IMR-90 (cell line): ENCODE data around the gene ZNF785. TPM values are rescaled to one million over a fixed set of nuclear protein-coding genes. Genes with fewer than 3 reads are reported as not detected.
A peak's percentile ranks its signal among the peaks of the same experiment; 100 is the strongest.

Experiments used
- ATAC-seq: fragments of 200-7000 bp; cut with Tn5 transposase; 2 replicates; pipeline ENCODE4 v1.9.1; 2020; ENCODE audit warnings: low read depth, mild to moderate bottlenecking, moderate library complexity
- BruUV-seq: library from RNA; stranded (reverse); fragments of 400-500 nt; replicated peaks from 2 replicates; lab custom pipeline; 2021; lab: Mats Ljungman, UMichigan
- CTCF ChIA-PET: fragments of 300-600 bp; formaldehyde crosslinking; extraction: SDS; loops from one replicate; lab custom pipeline; 2021; ENCODE audit warnings: antibody characterized with exemption; lab: Yijun Ruan, JAX
- POLR2A ChIA-PET: fragments of 300-600 bp; sonication (Branson Sonifier 250); formaldehyde crosslinking; loops from one replicate; lab custom pipeline; 2022; ENCODE audit warnings: antibody characterized with exemption; ENCODE audit not compliant: unreplicated experiment; lab: Charles Lee
- DNase-seq: peaks from one replicate; pipeline ENCODE4 v3.0.0; 2013
- H2AFZ ChIP-seq: replicated peaks from 2 replicates; pipeline ENCODE3; 2013; ENCODE audit warnings: low read length, mild to moderate bottlenecking; ENCODE audit not compliant: poor library complexity
- H2AK5ac ChIP-seq: 2 replicates; pipeline ENCODE4 v1.6.1; 2013; ENCODE audit warnings: low read depth, low read length, inconsistent platforms
- H2AK9ac ChIP-seq: replicated peaks from 2 replicates; pipeline ENCODE3; 2013; ENCODE audit warnings: mild to moderate bottlenecking, low read depth, low read length, moderate library complexity; ENCODE audit not compliant: poor library complexity
- H2BK120ac ChIP-seq: 2 replicates; pipeline ENCODE4 v1.6.1; 2013; ENCODE audit warnings: low read depth, low read length, inconsistent platforms
- H2BK15ac ChIP-seq: 3 replicates; pipeline ENCODE4 v1.6.1; 2013; ENCODE audit warnings: low read depth, low read length, inconsistent platforms
- H2BK20ac ChIP-seq: 2 replicates; pipeline ENCODE4 v1.6.1; 2013; ENCODE audit warnings: low read depth, mild to moderate bottlenecking, inconsistent platforms, low read length, moderate library complexity
- H2BK5ac ChIP-seq: 2 replicates; pipeline ENCODE4 v1.6.1; 2013; ENCODE audit warnings: mild to moderate bottlenecking, low read depth, low read length, inconsistent platforms; ENCODE audit not compliant: poor library complexity, severe bottlenecking
- H3K14ac ChIP-seq: replicated peaks from 2 replicates; pipeline ENCODE4 v1.6.1; 2013; ENCODE audit warnings: low read depth, low read length, inconsistent platforms
- H3K18ac ChIP-seq: 2 replicates; pipeline ENCODE4 v1.6.1; 2013; ENCODE audit warnings: low read depth, low read length, control low read depth
- H3K23ac ChIP-seq: 2 replicates; pipeline ENCODE4 v1.6.1; 2013; ENCODE audit warnings: low read depth, low read length, inconsistent platforms
- H3K27ac ChIP-seq: 2 replicates; pipeline ENCODE4 v1.5.1; 2013; ENCODE audit warnings: mild to moderate bottlenecking, control low read depth, low read length; ENCODE audit not compliant: insufficient read depth
- H3K27me3 ChIP-seq: 2 replicates; pipeline ENCODE4 v1.6.1; 2013; ENCODE audit warnings: low read length; ENCODE audit not compliant: control insufficient read depth, insufficient read depth
- H3K36me3 ChIP-seq: 2 replicates; pipeline ENCODE4 v1.6.1; 2013; ENCODE audit warnings: low read length, mixed read lengths; ENCODE audit not compliant: control insufficient read depth, insufficient read depth
- H3K4ac ChIP-seq: 2 replicates; pipeline ENCODE4 v1.6.1; 2013; ENCODE audit warnings: low read depth, low read length, inconsistent platforms
- H3K4me1 ChIP-seq: 2 replicates; pipeline ENCODE4 v1.6.1; 2013; ENCODE audit warnings: low read length, mixed read lengths; ENCODE audit not compliant: control insufficient read depth, insufficient read depth
- H3K4me2 ChIP-seq: 2 replicates; pipeline ENCODE4 v1.6.1; 2013; ENCODE audit warnings: low read depth, mild to moderate bottlenecking, control low read depth, low read length, moderate library complexity
- H3K4me3 ChIP-seq: 2 replicates; pipeline ENCODE4 v1.5.1; 2013; ENCODE audit warnings: low read depth, mild to moderate bottlenecking, control low read depth, low read length, moderate library complexity; ENCODE audit not compliant: insufficient read depth
- H3K56ac ChIP-seq: 2 replicates; pipeline ENCODE4 v1.6.1; 2013; ENCODE audit warnings: low read length, inconsistent platforms; ENCODE audit not compliant: insufficient read depth; ENCODE audit errors: extremely low read depth
- H3K79me1 ChIP-seq, 2 experiments: 2 replicates each; pipeline ENCODE4 v1.6.1; 2013; ENCODE audit warnings: low read length in 2 of 2, inconsistent platforms in 1 of 2, low read depth in 1 of 2
- H3K9ac ChIP-seq: 2 replicates; pipeline ENCODE4 v1.6.1; 2013; ENCODE audit warnings: low read depth, low read length, control low read depth
- H3K9me1 ChIP-seq: 2 replicates; pipeline ENCODE4 v1.6.1; 2013; ENCODE audit warnings: low read length, inconsistent platforms; ENCODE audit not compliant: insufficient read depth
- H3K9me3 ChIP-seq: 2 replicates; pipeline ENCODE4 v1.6.1; 2013; ENCODE audit warnings: low read length; ENCODE audit not compliant: control insufficient read depth, insufficient read depth
- H4K20me1 ChIP-seq: 2 replicates; pipeline ENCODE4 v1.6.1; 2013; ENCODE audit warnings: low read length, inconsistent platforms; ENCODE audit not compliant: insufficient read depth
- H4K5ac ChIP-seq: 2 replicates; pipeline ENCODE4 v1.6.1; 2013; ENCODE audit warnings: mild to moderate bottlenecking, low read depth, low read length, control low read depth
- H4K8ac ChIP-seq, 2 experiments: 2 replicates each; pipeline ENCODE4 v1.6.1; 2013; ENCODE audit warnings: low read depth in 2 of 2, low read length in 2 of 2, control low read depth in 1 of 2, inconsistent platforms in 1 of 2
- H4K91ac ChIP-seq: 2 replicates; pipeline ENCODE4 v1.6.1; 2013; ENCODE audit warnings: low read depth, low read length, inconsistent platforms; ENCODE audit not compliant: insufficient read depth
- CEBPB ChIP-seq: IDR thresholded peaks from 2 replicates; pipeline ENCODE4 v1.6.1; 2012; ENCODE audit warnings: low read depth, low read length, improper control_type of control experiment
- CHD1 ChIP-seq: IDR thresholded peaks from 2 replicates; pipeline ENCODE4 v1.6.1; 2012; ENCODE audit warnings: low read depth, low read length, improper control_type of control experiment
- MAFK ChIP-seq: IDR thresholded peaks from 2 replicates; pipeline ENCODE4 v1.6.1; 2012; ENCODE audit warnings: low read depth, low read length, improper control_type of control experiment
- MXI1 ChIP-seq: IDR thresholded peaks from 2 replicates; pipeline ENCODE4 v1.6.1; 2012; ENCODE audit warnings: low read depth, mild to moderate bottlenecking, low read length, moderate library complexity, borderline replicate concordance
- POLR2A ChIP-seq: IDR thresholded peaks from 2 replicates; pipeline ENCODE4 v1.6.1; 2012; ENCODE audit warnings: mild to moderate bottlenecking, low read depth, low read length
- RAD21 ChIP-seq: IDR thresholded peaks from 2 replicates; pipeline ENCODE4 v1.6.1; 2012; ENCODE audit warnings: low read length, improper control_type of control experiment
- RCOR1 ChIP-seq: IDR thresholded peaks from 2 replicates; pipeline ENCODE4 v1.6.1; 2012; ENCODE audit warnings: mild to moderate bottlenecking, low read length, improper control_type of control experiment; ENCODE audit not compliant: insufficient replicate concordance
- SMC3 ChIP-seq: fragments of 150-350 bp; IDR thresholded peaks from 2 replicates; pipeline ENCODE4 v1.6.1; 2016; ENCODE audit warnings: low read depth, mild to moderate bottlenecking, antibody characterized with exemption, low read length, moderate library complexity
- WGBS, 2 experiments: methylation state at CpG; one replicate each; pipeline versions ENCODE4 v1.1.5 to v1.1.7; 2013; ENCODE audit warnings: missing lambda C conversion rate in 2 of 2; ENCODE audit not compliant: insufficient read length in 1 of 2; ENCODE audit errors: extremely low coverage in 2 of 2; 5-methylcytosine and 5-hydroxymethylcytosine counted together
- dilution Hi-C: fragments of 300-500 bp; cut with HindIII; formaldehyde crosslinking; loops from one replicate; pipeline ENCODE4 v1.14.3; 2018; ENCODE audit warnings: low sequenced_read_pairs; ENCODE audit not compliant: unreplicated experiment
- in situ Hi-C: fragments of 300-500 bp; cut with MboI; formaldehyde crosslinking; loops from 3 replicates; pipeline ENCODE4 v1.14.3; 2019; ENCODE audit warnings: low sequenced_read_pairs, inconsistent platforms, mixed read lengths
- intact Hi-C: fragments of 100-400 bp; cut with micrococcal nuclease; formaldehyde crosslinking; loops from 2 replicates; pipeline ENCODE4 v1.10.0; 2022
- polyA plus RNA-seq, 3 experiments: library from polyadenylated mRNA; depleted of rRNA; stranded (reverse); fragments of >200 nt; gene quantifications; 2 replicates each; pipeline ENCODE4 v1.2.3, GENCODE V29; 2012; ENCODE audit warnings: low replicate concordance in 1 of 3
- total RNA-seq: library from RNA; depleted of rRNA; stranded (reverse); fragments of >200 nt; gene quantifications from 2 replicates; pipeline ENCODE4 v1.2.3, GENCODE V29; 2012
- TF ChIP-seq, protein P1 (sequence below): fragments of 150-350 bp; IDR thresholded peaks from 2 replicates; pipeline ENCODE4 v1.6.1; 2016; ENCODE audit warnings: low read depth, mild to moderate bottlenecking, low read length, moderate library complexity, borderline replicate concordance
- TF ChIP-seq, protein P2 (sequence below): conservative IDR thresholded peaks from 2 replicates; pipeline ENCODE4 v1.5.1; 2012; ENCODE audit warnings: mild to moderate bottlenecking, low read depth, low read length, improper control_type of control experiment

Gene ZNF785
- total and polyA plus RNA-seq, 2 of the 4 experiments (the other 2 are of a cell fraction) = 2.9 to 4.0 TPM

GRCh38 chr16:30609002-30609925 is 23.8 kb upstream of the ZNF785 start:
- H4K20me1 ChIP-seq = no peaks in the 10 kb centered on the region
- intact Hi-C loops = no loop called here
- dilution Hi-C loops = no loop called here
- H3K9ac ChIP-seq = peak overlapping the region; percentile 72
- H3K14ac ChIP-seq = peak overlapping the region; percentile 93
- in situ Hi-C loops = no loop called here
- peak overlapping the region; percentile 58; the same call in 1 of the 2 replicates for H2AK5ac ChIP-seq
- peak overlapping the region; percentile 84 for H3K4me2 ChIP-seq
- peaks cover 11 to 27% of the 10 kb centered on the region in 2 experiments; a peak in 3 of 4 replicates for H3K79me1 ChIP-seq
- ATAC-seq (peak; percentile 61), DNase-seq (peak; percentile 23)
- peaks cover 18% of the 10 kb centered on the region for H3K36me3 ChIP-seq
- BruUV-seq = no TSS peak
- 10% methylated on average over 24 of the region's 40 CpGs; no CpG with 5 or more reads in 1 of the 2 experiments for WGBS, 2 experiments
- no peaks in the 10 kb centered on the region for H3K27me3 ChIP-seq
- H3K56ac ChIP-seq = peak overlapping the region; percentile 71; the same call in 1 of the 2 replicates
- peak overlapping the region; percentile 63 for H2BK5ac ChIP-seq
- H4K91ac ChIP-seq = peak overlapping the region; percentile 86
- H2AFZ ChIP-seq = peak overlapping the region; percentile 96
- POLR2A ChIA-PET = no interaction called here
- H2AK9ac ChIP-seq = peak overlapping the region; percentile 88
- peak overlapping the region; percentile 77 for H4K5ac ChIP-seq
- TF ChIP-seq, protein P1, sequence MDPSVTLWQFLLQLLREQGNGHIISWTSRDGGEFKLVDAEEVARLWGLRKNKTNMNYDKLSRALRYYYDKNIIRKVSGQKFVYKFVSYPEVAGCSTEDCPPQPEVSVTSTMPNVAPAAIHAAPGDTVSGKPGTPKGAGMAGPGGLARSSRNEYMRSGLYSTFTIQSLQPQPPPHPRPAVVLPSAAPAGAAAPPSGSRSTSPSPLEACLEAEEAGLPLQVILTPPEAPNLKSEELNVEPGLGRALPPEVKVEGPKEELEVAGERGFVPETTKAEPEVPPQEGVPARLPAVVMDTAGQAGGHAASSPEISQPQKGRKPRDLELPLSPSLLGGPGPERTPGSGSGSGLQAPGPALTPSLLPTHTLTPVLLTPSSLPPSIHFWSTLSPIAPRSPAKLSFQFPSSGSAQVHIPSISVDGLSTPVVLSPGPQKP = no peak
- TF ChIP-seq, protein P2, sequence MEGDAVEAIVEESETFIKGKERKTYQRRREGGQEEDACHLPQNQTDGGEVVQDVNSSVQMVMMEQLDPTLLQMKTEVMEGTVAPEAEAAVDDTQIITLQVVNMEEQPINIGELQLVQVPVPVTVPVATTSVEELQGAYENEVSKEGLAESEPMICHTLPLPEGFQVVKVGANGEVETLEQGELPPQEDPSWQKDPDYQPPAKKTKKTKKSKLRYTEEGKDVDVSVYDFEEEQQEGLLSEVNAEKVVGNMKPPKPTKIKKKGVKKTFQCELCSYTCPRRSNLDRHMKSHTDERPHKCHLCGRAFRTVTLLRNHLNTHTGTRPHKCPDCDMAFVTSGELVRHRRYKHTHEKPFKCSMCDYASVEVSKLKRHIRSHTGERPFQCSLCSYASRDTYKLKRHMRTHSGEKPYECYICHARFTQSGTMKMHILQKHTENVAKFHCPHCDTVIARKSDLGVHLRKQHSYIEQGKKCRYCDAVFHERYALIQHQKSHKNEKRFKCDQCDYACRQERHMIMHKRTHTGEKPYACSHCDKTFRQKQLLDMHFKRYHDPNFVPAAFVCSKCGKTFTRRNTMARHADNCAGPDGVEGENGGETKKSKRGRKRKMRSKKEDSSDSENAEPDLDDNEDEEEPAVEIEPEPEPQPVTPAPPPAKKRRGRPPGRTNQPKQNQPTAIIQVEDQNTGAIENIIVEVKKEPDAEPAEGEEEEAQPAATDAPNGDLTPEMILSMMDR = no peak
- no peak for TF ChIP-seq RAD21
- no peak for TF ChIP-seq SMC3
- TF ChIP-seq CEBPB = no peak
- no peak for TF ChIP-seq CHD1
- no peak for TF ChIP-seq RCOR1
- no peak for TF ChIP-seq MAFK
- TF ChIP-seq POLR2A = no peak; the same call in 1 of the 2 replicates
- TF ChIP-seq MXI1 = no peak
- no peak overlapping the region for H2BK20ac ChIP-seq
- H3K27ac ChIP-seq = peak overlapping the region; percentile 78
- no peak overlapping the region for H2BK15ac ChIP-seq
- H2BK120ac ChIP-seq = 0 out of 2 replicates have a peak overlapping the region, but pooled peaks have one; percentile 3
- peak overlapping the region; percentile 81 for H3K4ac ChIP-seq
- no peaks in the 10 kb centered on the region for H3K9me3 ChIP-seq
- no peaks in the 10 kb centered on the region for H3K4me1 ChIP-seq
- peak overlapping the region; percentile 93 for H3K23ac ChIP-seq
- H4K8ac ChIP-seq = peak overlapping the region; percentile 93 to 97
- CTCF ChIA-PET = interaction anchor here (1.0 to 1.4 kb wide), 2 partner anchors 11 to 39 kb away, joined by 3 to 4 read pairs; no protein-coding TSS in a partner anchor
- H3K4me3 ChIP-seq = peak overlapping the region; percentile 73
- peak overlapping the region; percentile 68; the same call in 1 of the 2 replicates for H3K18ac ChIP-seq
- no peaks in the 10 kb centered on the region for H3K9me1 ChIP-seq
